ENCODE measurements around the gene CHAT. TPM values are rescaled to one million over a fixed set of nuclear protein-coding genes. Genes with fewer than 3 reads are reported as not detected.

CHAT gene
- total RNA-seq, 2 donors from 2014 or later = 0.40 TPM; not detected in 1

- 86% methylated on average over 4 of the region's 4 CpGs for WGBS
- H3K9me3 ChIP-seq = no peaks in the 10 kb centered on the region
- no peak overlapping the region for H3K27ac ChIP-seq
- H3K36me3 ChIP-seq = no peaks in the 10 kb centered on the region
- TF ChIP-seq POLR2AphosphoS5 (IDR thresholded peaks at IDR 0.05) (no peak), POLR2A (IDR thresholded peaks at IDR 0.05) (no peak), CTCF (IDR thresholded peaks at IDR 0.05) (no peak)
- H3K4me3 ChIP-seq = no peak overlapping the region
- intact Hi-C loops (cut with DNase I) = no loop called here
- no peaks in the 10 kb centered on the region for H3K4me1 ChIP-seq (replicated peaks)
- H3K27me3 ChIP-seq (replicated peaks; ENCODE audit: insufficient read depth) = no peaks in the 10 kb centered on the region
- DNase-seq (ENCODE audit: low spot score) = no peak
Observed at GRCh38 chr10:49647554-49647953, 33.7 kb downstream of the CHAT start.

- DNase-seq (ENCODE audit: low spot score) = no peak
- Histone ChIP-seq H3K4me3 (no peak overlapping the region), H3K4me1 (replicated peaks) (no peaks in the 10 kb centered on the region), H3K27me3 (replicated peaks; ENCODE audit: insufficient read depth) (no peaks in the 10 kb centered on the region), H3K36me3 (no peaks in the 10 kb centered on the region), H3K27ac (no peak overlapping the region), H3K9me3 (no peaks in the 10 kb centered on the region)
- TF ChIP-seq CTCF (IDR thresholded peaks at IDR 0.05) (no peak), POLR2AphosphoS5 (IDR thresholded peaks at IDR 0.05) (no peak), POLR2A (IDR thresholded peaks at IDR 0.05) (no peak)
- intact Hi-C loops (cut with DNase I) = no loop called here
- WGBS = 75% methylated on average over 18 of the region's 18 CpGs
Observed at GRCh38 chr10:49647985-49648795, 34.4 kb downstream of the CHAT start.

GRCh38 chr10:49649294-49649693, 35.5 kb downstream of the CHAT start:
- no peaks in the 10 kb centered on the region for H3K36me3 ChIP-seq
- TF ChIP-seq POLR2AphosphoS5 (IDR thresholded peaks at IDR 0.05) (no peak), POLR2A (IDR thresholded peaks at IDR 0.05) (no peak), CTCF (IDR thresholded peaks at IDR 0.05) (no peak)
- H3K9me3 ChIP-seq = no peaks in the 10 kb centered on the region
- WGBS = 15% methylated on average over 17 of the region's 17 CpGs
- no peaks in the 10 kb centered on the region for H3K27me3 ChIP-seq (replicated peaks; ENCODE audit: insufficient read depth)
- no peak overlapping the region for H3K27ac ChIP-seq
- intact Hi-C loops (cut with DNase I) = no loop called here
- no peak for DNase-seq (ENCODE audit: low spot score)
- H3K4me3 ChIP-seq = no peak overlapping the region
- no peaks in the 10 kb centered on the region for H3K4me1 ChIP-seq (replicated peaks)

- intact Hi-C loops (cut with DNase I) = no loop called here
- Histone ChIP-seq H3K27ac (no peak overlapping the region), H3K4me1 (replicated peaks) (no peaks in the 10 kb centered on the region), H3K36me3 (no peaks in the 10 kb centered on the region), H3K9me3 (no peaks in the 10 kb centered on the region), H3K27me3 (replicated peaks; ENCODE audit: insufficient read depth) (no peaks in the 10 kb centered on the region), H3K4me3 (no peak overlapping the region)
- WGBS = 66% methylated on average over 8 of the region's 8 CpGs
- no peak for DNase-seq (ENCODE audit: low spot score)
- TF ChIP-seq POLR2AphosphoS5 (IDR thresholded peaks at IDR 0.05) (no peak), CTCF (IDR thresholded peaks at IDR 0.05) (no peak), POLR2A (IDR thresholded peaks at IDR 0.05) (no peak)
Observed at GRCh38 chr10:49649936-49650723, 36.3 kb downstream of the CHAT start.
